T-helper 2 cell treated with Interferon-gamma antibody and Interleukin-4, amounts not matched to agents 5 μg/mL and 100 μg/mL, for 36 hours (primary cell): ENCODE measurements around the gene RAPGEF2.

Source experiments
- DNase-seq: peaks from one replicate; pipeline ENCODE4 v3.0.0; 2021; ENCODE audit warnings: low spot score
- H3K27ac Mint-ChIP-seq: one replicate; pipeline ENCODE4 v1.8.0; 2021; ENCODE audit warnings: mild to moderate bottlenecking, mixed read lengths
- H3K27me3 Mint-ChIP-seq: one replicate; pipeline ENCODE4 v1.8.0; 2021; ENCODE audit warnings: low read depth, mixed read lengths
- H3K36me3 Mint-ChIP-seq: one replicate; pipeline ENCODE4 v1.8.0; 2021; ENCODE audit warnings: low read depth, mixed read lengths
- H3K4me1 Mint-ChIP-seq: one replicate; pipeline ENCODE4 v1.8.0; 2021; ENCODE audit warnings: low read depth, mixed read lengths
- H3K4me3 Mint-ChIP-seq: one replicate; pipeline ENCODE4 v1.8.0; 2022; ENCODE audit warnings: mild to moderate bottlenecking, moderate library complexity, mixed read lengths
- H3K9me3 Mint-ChIP-seq: one replicate; pipeline ENCODE4 v1.8.0; 2021; ENCODE audit warnings: mixed read lengths

RAPGEF2 gene

GRCh38 chr4:159382856-159383561, 280.1 kb downstream of the RAPGEF2 start:
- Mint-ChIP-seq H3K9me3 (no peaks in the 10 kb centered on the region), H3K4me1 (no peaks in the 10 kb centered on the region), H3K36me3 (no peaks in the 10 kb centered on the region), H3K4me3 (no peak overlapping the region), H3K27me3 (peaks cover 5% of the 10 kb centered on the region), H3K27ac (no peak overlapping the region)
- no peak for DNase-seq

GRCh38 chr4:159383562-159383931, 280.7 kb downstream of the RAPGEF2 start:
- no peaks in the 10 kb centered on the region for H3K4me1 Mint-ChIP-seq
- no peak for DNase-seq
- no peak overlapping the region for H3K27ac Mint-ChIP-seq
- peaks cover 5% of the 10 kb centered on the region for H3K27me3 Mint-ChIP-seq
- no peak overlapping the region for H3K4me3 Mint-ChIP-seq
- no peaks in the 10 kb centered on the region for H3K9me3 Mint-ChIP-seq
- no peaks in the 10 kb centered on the region for H3K36me3 Mint-ChIP-seq

DNA sequence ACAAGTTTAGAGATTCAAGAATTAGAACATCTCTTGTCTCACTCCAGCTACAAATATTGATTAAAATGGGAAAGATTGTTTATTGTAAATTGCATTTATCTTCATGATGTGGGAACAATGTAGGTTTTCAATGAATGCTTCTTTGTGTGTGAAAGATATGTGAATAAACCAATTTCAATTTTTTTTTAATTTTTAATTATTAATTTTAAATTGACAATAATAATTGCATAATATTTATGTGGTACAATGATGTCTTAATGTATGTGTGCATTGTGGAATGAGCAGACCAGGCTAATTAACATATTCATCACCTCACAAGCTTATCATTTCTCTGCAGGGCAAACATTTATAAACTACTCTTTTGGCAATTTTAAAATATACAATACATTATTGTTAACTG, 281.1 kb downstream of the RAPGEF2 start:
- DNase-seq = no peak
- Mint-ChIP-seq H3K4me3 (no peak overlapping the region), H3K27ac (no peak overlapping the region), H3K27me3 (peaks cover 5% of the 10 kb centered on the region), H3K9me3 (no peaks in the 10 kb centered on the region), H3K36me3 (no peaks in the 10 kb centered on the region), H3K4me1 (no peaks in the 10 kb centered on the region)

DNA sequence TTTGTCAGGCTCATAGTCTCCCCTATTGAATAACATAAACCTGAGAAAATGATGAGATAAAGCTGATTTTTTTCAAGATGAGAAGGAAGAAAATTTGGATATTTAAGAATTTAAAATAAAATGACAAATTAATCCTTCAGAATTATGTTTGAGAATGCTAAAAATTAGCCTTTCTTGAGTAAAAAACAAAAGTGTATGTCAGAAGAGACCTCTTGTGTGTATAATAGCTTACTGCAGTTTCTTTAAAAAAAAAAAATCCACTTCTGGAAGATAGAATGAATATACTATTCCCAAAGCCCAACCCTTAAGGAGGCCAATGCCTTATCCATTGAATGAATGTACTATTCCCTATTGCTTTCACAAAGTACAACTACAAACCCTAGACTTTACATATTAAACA, 281.8 kb downstream of the RAPGEF2 start:
- Mint-ChIP-seq H3K4me3 (no peak overlapping the region), H3K4me1 (no peaks in the 10 kb centered on the region), H3K9me3 (no peaks in the 10 kb centered on the region), H3K27me3 (peaks cover 5% of the 10 kb centered on the region), H3K36me3 (no peaks in the 10 kb centered on the region), H3K27ac (no peak overlapping the region)
- DNase-seq = no peak

GRCh38 chr4:159386620-159387019, 283.7 kb downstream of the RAPGEF2 start:
- no peak overlapping the region for H3K27ac Mint-ChIP-seq
- no peaks in the 10 kb centered on the region for H3K9me3 Mint-ChIP-seq
- no peaks in the 10 kb centered on the region for H3K36me3 Mint-ChIP-seq
- no peak for DNase-seq
- peaks cover 6% of the 10 kb centered on the region for H3K27me3 Mint-ChIP-seq
- H3K4me3 Mint-ChIP-seq = no peak overlapping the region
- H3K4me1 Mint-ChIP-seq = no peaks in the 10 kb centered on the region

GRCh38 chr4:159389756-159390155, 286.9 kb downstream of the RAPGEF2 start:
- H3K27me3 Mint-ChIP-seq = peaks cover 8% of the 10 kb centered on the region
- no peak overlapping the region for H3K4me3 Mint-ChIP-seq
- H3K27ac Mint-ChIP-seq = no peak overlapping the region
- H3K4me1 Mint-ChIP-seq = no peaks in the 10 kb centered on the region
- H3K9me3 Mint-ChIP-seq = no peaks in the 10 kb centered on the region
- no peak for DNase-seq
- no peaks in the 10 kb centered on the region for H3K36me3 Mint-ChIP-seq

- Mint-ChIP-seq H3K4me1 (no peaks in the 10 kb centered on the region), H3K9me3 (no peaks in the 10 kb centered on the region), H3K4me3 (no peak overlapping the region), H3K27ac (no peak overlapping the region), H3K27me3 (peaks cover 8% of the 10 kb centered on the region), H3K36me3 (no peaks in the 10 kb centered on the region)
- no peak for DNase-seq
Observed at GRCh38 chr4:159390648-159391047, 287.8 kb downstream of the RAPGEF2 start.

- Mint-ChIP-seq H3K4me3 (no peak overlapping the region), H3K27ac (no peak overlapping the region), H3K9me3 (no peaks in the 10 kb centered on the region), H3K4me1 (no peaks in the 10 kb centered on the region), H3K36me3 (no peaks in the 10 kb centered on the region), H3K27me3 (peaks cover 3% of the 10 kb centered on the region)
- no peak for DNase-seq
Observed at GRCh38 chr4:159395693-159396092, 292.8 kb downstream of the RAPGEF2 start.

GRCh38 chr4:159396151-159396550, 293.3 kb downstream of the RAPGEF2 start:
- H3K9me3 Mint-ChIP-seq = no peaks in the 10 kb centered on the region
- no peak overlapping the region for H3K27ac Mint-ChIP-seq
- no peak overlapping the region for H3K4me3 Mint-ChIP-seq
- peaks cover 3% of the 10 kb centered on the region for H3K27me3 Mint-ChIP-seq
- DNase-seq = no peak
- H3K4me1 Mint-ChIP-seq = no peaks in the 10 kb centered on the region
- no peaks in the 10 kb centered on the region for H3K36me3 Mint-ChIP-seq

DNA sequence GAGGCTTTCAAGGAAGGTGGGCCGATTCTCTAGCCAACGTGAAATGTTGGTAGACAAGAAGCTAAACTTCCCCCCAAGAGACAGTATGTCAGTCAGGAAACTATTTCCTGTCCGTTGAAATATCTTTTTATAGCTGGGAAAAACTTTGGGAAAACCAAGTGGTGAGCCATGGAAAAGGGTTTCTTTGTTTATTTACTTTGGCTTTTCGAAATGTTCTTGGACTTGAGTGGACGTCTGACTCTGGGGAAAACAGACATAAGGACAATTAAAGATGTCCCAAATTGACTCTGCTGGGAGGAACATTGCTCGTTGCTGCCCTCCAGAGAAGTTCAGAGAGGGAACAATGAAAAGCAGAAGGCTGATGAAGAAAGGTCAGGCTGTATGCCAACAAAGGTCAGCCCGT, 295.4 kb downstream of the RAPGEF2 start:
- no peaks in the 10 kb centered on the region for H3K4me1 Mint-ChIP-seq
- H3K9me3 Mint-ChIP-seq = no peaks in the 10 kb centered on the region
- H3K27me3 Mint-ChIP-seq = no peaks in the 10 kb centered on the region
- DNase-seq = no peak
- H3K4me3 Mint-ChIP-seq = no peak overlapping the region
- no peaks in the 10 kb centered on the region for H3K36me3 Mint-ChIP-seq
- H3K27ac Mint-ChIP-seq = no peak overlapping the region

DNA sequence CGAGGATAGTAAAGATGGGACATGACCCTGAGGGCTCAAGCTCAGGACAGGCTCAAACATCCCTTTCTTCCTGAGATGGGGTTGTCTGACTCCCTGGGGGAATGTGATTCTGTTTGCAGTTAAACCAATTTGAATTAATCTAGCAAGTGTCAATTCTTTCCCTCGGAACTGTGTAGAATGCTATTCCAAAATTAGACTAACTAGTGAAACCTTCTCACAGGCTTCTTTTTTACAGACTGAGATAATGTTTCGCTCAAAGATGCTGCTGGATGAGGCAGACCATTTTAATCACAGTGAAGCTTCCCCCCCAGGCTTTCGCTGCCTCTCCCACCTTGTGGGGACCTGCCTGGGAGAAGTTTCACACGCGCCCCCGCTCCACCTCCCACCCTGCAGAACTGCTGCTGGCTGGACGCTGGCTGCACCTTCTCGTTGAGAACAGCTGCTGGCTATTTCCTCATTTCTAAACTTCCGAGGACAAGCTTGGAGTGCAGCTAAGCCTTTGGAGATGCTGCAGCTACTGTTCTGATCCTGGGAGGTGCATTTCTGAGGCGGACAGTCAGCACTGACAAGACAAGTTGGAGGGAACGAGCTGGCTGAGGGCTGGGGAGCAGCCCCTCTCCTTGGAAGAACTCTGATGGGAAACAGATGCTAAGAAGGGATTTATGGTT, 297.8 kb downstream of the RAPGEF2 start:
- Mint-ChIP-seq H3K27me3 (no peaks in the 10 kb centered on the region), H3K27ac (no peak overlapping the region), H3K4me3 (no peak overlapping the region), H3K9me3 (no peaks in the 10 kb centered on the region), H3K36me3 (no peaks in the 10 kb centered on the region), H3K4me1 (no peaks in the 10 kb centered on the region)
- DNase-seq = no peak

DNA sequence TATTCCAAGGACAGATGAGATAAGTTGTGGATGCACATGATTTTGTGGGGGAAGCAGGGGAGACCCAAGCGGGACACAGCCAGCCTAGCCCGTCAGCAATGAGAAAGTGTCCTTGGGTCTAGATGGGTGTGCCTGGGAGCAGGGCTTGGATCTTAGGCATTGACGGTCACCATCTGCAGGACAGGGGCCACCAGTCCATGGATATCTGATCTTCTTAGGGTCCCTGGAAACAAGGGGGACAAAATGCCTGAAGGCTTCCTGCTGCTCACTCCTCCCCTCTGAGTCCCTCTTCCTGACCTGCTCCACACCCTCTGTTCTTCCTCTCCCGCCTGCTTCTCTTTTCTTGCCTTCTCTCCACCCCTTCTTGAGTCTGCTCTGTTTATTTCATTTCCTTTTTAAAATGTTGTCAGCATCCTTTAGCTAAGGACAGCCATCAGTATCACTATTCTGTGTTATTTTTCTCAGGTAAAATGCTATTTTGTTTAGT, 298.4 kb downstream of the RAPGEF2 start:
- Mint-ChIP-seq H3K9me3 (no peaks in the 10 kb centered on the region), H3K4me1 (no peaks in the 10 kb centered on the region), H3K27me3 (no peaks in the 10 kb centered on the region), H3K36me3 (no peaks in the 10 kb centered on the region), H3K4me3 (no peak overlapping the region), H3K27ac (no peak overlapping the region)
- DNase-seq = no peak

DNA sequence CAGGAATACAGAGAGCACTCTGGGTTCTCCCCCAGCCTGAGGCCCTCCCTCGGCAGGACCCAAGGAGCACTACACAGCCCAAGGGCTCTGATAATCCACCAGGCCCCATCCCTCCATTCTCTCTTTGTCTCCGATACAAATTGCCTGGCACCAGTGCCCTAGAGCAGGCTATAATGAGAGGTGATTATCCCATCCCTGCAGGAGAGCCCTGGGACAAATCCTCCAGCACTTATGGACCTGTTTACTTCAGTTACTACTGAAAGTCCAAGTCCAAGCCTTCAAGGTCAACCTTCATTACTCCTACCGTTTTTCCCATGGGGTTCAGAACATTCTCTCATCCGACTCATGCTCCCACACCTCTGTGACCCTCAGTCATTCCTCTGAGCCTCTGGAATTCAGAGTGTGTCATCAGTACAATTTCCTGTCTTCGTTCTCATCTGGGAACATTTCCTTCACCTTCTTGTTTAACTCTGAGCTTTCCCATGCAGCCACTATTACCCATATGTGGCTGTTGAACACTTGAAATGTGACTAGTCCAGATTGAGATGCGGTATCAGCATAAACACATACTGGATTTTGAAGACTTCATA, 299.0 kb downstream of the RAPGEF2 start:
- Mint-ChIP-seq H3K4me1 (no peaks in the 10 kb centered on the region), H3K27me3 (no peaks in the 10 kb centered on the region), H3K4me3 (no peak overlapping the region), H3K9me3 (no peaks in the 10 kb centered on the region), H3K27ac (no peak overlapping the region), H3K36me3 (no peaks in the 10 kb centered on the region)
- no peak for DNase-seq
